HG02852 (cell line): Measurements from ENCODE around the gene MAP2K5.

ENCODE experiments used
- ATAC-seq: cut with Tn5 transposase; IDR thresholded peaks from one replicate; pipeline ENCODE4 v1.9.1; 2021; ENCODE audit warnings: mild to moderate bottlenecking, moderate library complexity; ENCODE audit not compliant: unreplicated experiment

Gene MAP2K5

DNA sequence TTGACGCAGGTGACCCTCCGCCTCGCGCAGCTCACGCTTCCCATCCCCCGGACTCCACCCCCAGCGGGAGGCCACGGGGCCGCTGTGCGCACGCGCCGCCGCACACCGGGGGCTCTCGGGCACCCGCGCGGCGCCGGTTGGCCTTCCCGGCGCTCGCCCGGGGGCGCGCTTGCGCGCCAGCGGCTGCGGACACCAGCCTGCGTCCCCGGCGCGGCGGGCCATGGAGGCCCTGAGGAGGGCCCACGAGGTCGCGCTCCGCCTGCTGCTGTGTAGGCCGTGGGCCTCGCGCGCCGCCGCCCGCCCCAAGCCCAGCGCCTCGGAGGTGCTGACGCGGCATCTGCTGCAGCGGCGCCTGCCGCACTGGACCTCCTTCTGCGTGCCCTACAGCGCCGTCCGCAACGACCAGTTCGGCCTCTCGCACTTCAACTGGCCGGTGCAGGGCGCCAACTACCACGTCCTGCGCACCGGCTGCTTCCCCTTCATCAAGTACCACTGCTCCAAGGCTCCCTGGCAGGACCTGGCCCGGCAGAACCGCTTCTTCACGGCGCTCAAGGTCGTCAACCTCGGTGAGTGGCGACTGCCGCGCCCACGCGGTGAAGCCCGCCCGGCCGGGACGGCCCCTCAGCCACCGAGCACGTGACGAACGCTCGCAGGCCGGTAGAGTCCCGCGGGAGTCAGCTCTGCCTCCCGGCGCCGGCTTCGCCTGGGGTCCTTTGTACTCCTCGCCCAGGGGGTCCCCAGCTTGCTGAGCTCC, 21.3 kb upstream of the MAP2K5 start, which contains the start of gene C15orf61:
C15orf61 (plus strand) TSS at position 103 of the 754 bp plus-strand sequence; CDS start at position 221, 118 bp downstream.
- peak; percentile 76 for ATAC-seq

DNA sequence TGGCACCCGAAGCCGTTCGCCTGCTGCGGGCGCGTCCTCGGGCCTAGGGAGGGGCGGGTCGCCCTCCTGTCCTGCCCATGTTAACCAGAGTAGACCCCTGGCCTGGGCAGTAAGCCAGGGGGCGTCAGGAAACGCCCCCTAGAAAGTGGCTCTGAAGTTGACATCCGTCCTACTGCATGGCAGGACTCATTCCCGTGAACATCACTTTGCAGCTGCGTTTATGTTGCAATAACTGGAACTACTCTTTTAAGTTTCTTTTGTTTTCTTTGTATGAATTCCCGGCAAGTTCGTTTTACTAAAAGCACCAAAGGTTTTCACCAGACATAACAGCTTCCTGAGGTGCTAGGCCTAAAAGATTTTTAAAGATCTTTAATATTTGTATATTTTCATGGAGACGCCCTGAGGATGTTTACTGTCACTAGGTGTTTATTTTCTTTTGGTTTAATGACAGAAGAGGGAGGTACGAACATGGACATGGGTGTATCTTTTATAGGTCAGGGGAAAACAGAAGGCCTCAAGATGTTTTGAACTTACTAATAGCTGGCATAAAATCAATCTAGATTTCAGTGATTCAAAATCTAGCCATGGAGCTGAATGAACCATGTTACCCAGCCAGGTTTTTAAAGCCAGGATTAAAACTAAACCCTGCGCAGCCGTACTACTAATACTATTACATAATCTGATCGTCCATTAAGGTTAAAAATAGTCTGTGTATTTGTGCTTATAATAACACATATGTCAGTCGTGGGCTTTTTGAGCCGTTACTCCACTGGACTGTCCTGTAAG, 20.5 kb upstream of the MAP2K5 start:
- ATAC-seq, result no peak

DNA sequence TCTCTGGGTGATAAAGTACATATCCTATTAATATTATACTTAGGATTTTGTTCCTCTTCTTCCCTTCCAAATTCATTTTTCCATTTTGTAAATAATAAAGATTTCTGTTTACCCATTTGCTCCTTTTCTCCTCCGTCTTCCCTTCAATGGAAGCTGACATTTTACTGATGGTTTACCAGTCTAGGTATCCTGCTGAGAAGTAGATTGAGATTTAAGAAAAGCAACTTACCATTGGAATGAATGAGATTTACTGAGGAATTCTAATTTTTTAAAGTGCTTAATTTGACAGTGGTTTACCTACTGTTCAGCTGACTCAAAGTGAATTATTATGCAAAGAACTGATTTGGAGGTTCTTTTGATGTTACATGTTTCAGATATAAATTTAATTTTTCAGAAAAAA, 19.2 kb upstream of the MAP2K5 start:
- ATAC-seq, result no peak

DNA sequence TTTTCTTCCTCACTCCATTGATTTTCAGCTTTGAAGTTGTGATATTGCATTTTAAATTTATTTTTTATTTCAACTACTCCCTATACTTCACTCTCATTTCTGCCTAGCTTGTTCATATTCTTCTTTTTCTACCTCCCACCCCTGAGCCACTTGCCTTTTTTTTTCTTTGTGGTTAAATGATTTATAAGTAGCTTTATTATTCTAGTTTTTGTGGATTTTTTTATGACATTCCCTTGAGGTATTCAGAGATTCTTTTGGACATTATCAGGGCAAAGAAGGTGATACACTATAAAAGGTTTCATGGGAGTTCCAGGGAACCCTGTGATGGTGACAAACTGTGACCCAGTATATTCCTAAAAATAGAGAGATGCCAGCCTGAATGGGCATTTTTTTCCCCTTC, 18.3 kb upstream of the MAP2K5 start:
- no peak for ATAC-seq

DNA sequence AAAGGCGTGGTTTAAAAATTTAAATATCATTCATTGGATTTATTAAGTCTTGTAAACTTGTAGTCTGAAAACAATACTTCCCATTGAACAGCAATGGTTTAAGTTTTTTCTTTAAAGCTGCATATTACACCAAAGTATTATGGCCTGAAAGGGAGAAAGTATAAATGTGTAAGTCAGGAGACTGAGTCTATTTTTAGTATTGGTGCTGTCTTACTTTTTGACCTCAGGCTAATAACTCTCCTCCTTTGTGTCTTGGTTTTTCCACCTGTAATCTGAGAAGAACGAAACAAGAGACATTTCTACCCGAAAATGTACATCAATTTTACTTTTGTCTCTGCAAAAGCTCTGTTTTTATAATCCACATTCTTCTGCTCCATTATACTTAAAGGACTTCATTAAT, 14.0 kb upstream of the MAP2K5 start:
- ATAC-seq, result no peak

DNA sequence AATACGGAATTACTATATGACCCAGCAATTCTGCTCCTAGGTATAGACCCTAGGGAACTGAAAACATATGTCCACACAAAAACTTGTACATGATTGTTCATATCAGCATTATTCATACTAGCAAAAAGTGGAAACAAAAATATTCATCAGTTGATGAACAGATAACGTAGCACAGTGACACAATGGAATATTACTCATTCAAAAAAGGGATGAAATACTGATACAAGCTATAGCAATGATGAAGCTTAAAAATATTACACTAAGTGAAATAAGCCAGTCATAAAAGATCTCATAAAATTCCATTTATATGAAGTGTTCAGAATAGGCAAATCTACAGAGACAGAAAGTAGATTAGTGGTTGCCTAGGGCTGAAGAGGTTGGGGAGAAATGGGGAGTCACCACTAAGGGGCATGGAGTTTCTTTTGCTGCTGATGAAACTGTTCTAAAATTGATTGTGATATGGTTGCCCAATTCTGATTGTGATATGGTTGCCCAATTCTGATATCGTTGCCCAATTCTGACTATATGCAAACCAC, 11.1 kb upstream of the MAP2K5 start:
- ATAC-seq, result no peak

DNA sequence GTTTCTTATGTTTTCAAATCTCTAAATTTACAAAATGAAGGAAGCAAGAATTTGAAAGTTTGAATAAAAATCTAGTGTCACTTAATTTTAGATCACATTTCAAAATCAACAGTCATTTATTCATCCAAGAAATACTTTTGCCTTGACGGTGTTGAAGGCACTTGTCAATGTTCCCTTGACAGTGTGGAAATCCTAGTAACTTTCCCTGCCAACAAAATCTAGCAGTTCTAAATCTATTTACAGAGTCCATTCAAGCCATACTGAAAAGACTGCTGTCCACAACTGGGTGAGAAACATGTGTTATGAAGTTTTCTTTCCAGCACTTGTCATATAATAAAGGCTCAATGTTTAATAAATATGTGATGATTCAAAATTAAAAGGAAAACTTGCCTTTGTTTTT, 8.6 kb upstream of the MAP2K5 start:
- ATAC-seq, result no peak

DNA sequence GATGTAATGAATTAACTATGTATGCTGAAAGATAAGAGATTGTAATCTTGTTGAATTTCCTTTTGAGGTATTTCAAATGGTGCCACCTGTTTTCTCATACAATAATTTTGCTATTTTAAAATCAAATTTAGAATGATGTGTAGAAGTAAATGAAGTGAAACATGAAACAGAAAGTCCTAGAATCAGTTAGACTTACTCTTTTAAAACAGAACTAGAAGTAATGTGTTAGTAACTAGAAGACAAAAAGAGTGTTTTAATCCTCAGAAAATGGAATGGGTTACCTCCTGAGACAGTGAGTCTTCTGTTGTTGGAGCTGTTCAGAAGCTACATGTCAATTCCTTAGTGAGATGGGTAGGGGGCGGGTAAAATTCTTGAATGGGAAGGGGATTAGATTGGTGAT, 8.1 kb upstream of the MAP2K5 start:
- no peak for ATAC-seq

DNA sequence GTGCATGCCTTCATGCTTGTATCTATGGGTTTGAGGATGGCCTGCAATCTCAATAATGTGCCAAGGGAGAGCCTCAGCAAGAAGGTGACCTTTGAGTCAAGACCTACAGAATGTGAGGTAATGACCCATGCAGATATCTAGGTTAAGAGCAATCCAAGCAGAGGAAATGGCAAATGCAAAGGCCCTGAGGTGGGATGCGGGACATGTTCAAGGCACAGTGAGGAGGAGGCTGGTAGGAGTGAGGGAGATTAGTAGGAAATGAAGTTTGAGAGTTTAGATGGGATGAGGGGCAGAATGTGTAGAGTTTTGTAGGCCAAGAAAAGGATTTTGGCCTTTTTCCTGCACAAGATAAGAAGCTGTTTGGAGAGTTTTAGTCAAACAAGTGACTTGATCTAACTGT, 4.7 kb upstream of the MAP2K5 start:
- ATAC-seq, result no peak

DNA sequence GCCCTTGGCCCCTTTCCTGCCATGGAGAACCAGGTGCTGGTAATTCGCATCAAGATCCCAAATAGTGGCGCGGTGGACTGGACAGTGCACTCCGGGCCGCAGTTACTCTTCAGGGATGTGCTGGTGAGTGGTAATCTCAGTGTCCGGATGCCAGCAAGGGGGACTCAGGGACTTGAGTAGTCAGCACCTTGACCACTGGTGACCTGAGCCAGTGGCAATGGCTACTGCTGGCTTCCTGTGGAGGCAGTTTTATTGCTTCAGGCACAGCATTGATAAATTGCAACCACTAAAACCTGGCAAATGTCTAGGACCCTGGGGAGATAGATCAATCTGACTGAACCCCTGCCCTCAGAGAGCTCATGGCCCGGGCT, 830 bp downstream of the MAP2K5 start:
- no peak for ATAC-seq

DNA sequence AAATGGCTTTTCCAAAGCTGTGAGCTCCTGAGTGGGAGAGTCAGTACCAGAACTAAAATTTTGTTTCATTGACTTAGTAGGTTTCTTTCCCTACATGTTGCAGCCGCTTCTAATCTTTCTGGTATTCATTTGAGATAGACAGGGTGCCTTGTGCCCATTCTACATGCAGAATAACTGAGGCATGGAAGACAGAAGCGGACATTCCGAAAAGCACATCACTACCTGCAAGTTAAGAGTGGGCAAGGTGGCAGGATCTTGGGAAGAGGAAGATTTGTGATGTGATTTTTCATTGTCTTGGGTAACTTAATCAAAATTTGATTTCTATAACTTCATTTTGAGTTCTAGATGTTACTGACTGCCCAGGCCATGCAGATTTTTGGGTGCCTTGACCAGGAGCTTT, 2.0 kb downstream of the MAP2K5 start:
- ATAC-seq, result no peak

DNA sequence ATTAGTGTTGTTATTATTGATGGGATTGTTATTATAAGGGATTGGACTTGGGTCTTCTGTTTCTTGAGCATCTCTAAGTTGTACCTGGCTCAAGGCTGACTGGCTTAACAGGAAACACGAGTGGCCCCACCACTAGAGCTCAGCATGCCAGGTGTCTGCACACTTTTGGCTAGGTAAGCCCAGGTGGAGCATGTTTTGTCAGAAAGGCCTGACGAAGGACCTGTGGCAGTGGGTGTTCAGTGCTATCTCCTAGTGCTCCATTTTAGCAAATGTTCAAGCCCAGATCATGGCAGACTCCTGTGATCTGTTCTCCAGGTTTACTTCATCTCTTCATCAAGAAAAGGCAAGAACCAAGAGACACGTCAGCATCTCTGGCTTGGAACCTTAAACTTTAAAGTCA, 3.4 kb downstream of the MAP2K5 start:
- no peak for ATAC-seq

DNA sequence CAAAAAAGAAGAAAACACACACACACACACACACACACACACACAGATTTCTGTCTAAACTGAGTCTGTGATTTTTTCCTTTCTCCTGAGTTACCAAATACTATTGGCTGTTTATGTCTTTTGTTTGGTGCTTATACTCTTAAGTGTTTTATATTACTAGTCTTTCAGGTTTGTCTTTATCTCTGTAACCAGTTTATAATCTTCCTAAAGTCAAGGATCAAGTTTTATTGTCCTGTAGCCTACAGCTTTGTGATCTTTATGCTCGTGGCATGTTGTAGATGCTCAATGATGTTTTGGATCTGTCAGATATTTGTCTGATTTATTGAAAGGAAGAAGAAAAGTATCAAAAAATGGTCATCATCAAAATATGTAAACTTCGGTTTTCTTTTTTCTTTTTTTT, 4.6 kb downstream of the MAP2K5 start:
- ATAC-seq, result no peak

DNA sequence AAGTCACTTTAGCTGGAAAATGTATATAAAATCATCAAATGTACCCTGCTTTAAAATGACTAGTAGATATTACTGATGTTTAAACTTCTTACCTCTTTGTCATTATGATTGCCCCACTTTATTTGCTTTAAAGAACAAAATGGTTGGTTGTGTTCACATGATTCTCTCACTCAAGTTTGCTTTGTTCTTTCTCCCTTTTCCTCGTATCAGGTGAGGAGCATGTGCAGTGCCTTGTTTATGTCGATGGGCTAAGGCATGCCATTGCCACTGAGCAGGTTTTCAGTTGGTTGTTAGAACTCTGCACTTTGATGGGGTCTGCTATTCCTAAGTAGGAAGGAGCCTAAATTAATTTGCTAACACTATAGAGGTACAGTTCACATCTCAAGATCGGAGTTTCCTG, 5.3 kb downstream of the MAP2K5 start:
- no peak for ATAC-seq

DNA sequence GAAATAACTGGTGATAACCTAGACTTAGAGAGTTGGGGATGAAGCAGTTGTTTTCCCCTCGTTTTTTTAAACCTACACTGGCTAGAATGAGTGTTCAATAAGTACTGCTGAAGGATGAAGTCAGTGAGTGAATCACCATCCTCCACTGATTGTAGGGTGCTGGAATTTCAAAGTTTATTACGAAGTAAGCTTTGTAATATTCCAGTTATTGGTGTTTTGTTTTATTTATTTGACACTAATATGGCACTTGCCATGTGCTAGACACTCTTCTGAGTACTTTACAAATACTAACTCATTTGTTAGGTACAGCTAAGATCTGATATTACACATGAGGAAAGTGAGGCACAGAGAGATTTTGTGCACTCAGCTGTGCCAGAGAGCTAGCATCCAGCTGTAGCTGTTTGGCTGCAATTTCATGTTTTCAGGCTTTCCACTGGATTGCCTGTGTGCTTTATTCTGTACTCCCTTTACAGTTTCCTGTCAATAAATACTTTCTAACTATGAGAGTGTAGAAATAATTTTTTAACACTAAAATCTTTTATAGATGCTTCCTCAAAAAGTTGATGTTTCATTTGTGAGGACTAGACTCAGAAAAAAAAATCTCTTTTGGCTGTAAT, 5.8 kb downstream of the MAP2K5 start:
- no peak for ATAC-seq

DNA sequence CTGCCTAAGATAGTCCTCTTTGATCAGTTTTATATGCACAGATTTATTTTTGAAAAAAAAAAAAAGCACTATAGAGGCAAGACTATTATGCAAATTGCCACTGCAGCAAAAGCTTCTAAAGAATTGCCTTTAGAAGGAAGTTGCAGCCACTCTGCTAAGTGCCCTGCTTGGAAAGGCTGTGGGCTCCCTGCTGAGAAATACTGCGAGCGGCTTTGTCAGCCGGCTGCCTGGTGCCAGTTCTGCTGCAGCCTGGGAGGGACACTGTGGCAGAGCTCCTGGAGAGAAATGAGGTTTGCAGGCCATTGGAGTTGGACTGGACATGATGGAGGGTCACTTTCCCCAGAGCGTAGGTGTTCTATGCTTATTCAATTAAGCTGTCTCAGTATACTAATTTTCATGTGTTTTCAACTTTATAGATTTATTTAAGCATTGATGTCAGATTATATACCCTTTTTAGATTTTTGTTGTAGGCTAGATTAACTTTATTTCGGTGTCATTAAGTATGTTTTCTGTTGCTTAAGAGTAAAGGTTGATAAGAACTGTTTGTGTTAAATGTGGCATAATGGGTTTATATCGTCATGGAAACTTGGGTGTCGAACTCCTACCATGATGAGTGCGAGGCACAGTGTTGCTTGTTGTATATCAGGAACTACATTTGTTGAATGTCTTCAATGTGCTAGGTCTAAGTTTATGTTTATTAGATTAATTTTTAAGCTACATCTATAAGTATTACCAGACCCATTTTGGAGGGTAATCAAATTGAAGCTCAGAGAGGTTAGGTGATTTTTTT, 6.6 kb downstream of the MAP2K5 start:
- ATAC-seq, result no peak

DNA sequence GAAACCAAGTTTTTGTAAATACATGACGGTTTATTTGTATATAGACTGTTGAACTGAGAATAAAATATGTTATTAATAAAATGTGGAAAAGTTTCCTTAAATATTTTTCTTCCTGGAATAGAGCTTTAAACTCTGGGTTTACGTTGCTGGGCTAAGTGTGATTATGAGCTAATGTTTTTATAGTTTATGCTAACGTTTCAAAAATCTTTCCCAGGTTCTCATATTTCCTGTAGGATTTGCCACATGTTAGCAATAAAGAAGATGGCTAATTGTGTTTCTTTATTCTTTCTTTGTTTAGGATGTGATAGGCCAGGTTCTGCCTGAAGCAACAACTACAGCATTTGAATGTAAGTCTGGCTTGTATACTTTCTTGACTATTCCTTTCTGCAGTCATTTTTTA, 7.2 kb downstream of the MAP2K5 start:
- no peak for ATAC-seq

DNA sequence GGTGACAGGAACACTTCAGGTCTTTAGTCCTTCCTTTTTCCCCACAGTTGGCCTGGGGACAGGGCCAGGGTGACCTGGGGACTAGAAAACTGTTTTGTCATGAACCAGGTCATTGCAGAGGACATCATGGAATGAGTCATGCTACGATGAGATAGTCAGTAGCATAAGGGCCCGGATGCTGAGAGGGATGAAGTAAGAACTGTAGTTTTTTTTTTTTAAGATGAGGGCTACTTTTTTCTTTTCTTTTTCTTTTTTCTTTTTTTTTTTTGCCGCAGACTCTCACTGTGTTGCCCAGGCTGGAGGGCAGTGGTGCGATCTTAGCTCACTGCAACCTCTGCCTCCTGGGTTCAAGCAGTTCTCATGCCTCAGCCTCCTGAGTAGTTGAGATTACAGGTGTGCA, 8.0 kb downstream of the MAP2K5 start:
- ATAC-seq, result no peak

DNA sequence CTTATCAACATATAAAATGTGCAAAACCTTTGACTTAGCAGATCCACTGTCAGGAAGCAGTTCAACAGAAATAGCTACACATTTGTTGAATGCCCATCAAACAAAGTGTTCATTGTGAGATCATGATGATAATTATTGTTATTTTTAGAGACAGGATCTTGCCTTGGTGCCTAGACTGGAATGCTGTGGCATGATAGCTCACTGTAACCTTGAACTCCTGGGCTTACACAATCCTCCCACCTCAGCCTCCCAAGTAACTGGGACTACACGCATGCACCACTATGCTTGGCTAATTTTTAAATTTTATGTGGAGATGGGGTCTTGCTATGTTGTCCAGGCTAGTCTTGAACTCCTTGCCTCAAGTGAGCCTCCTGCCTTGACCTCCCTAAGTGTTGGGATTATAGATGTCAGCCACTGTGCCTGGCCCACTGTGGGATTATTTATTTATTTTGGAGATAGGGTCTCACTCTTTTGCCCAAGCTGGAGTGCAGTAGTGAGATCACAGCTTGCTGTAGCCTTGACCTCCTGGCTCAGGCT, 8.8 kb downstream of the MAP2K5 start:
- no peak for ATAC-seq

DNA sequence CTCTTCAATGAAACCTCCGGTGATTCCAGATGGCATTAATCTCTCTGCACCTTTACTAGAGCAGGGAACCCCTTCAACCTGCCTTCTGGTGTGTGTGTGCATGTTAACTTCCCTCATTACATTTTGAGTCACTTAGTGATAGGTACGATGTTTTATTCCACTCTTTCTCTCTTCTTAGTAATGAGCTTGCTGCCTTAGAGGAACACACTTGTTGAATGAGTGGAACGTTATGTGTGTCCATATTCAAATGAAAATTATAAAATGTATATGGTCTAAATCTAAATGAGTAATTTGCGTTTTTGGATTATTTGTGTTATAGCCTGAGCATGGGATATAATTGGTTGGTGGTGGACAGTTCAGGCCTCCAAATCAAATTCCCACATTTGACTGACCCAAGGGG, 12.1 kb downstream of the MAP2K5 start:
- no peak for ATAC-seq
